K562 (cell line): Measurements from ENCODE around the gene GSTO2. TPM values are rescaled to one million over a fixed set of nuclear protein-coding genes. Genes with fewer than 3 reads are reported as not detected.
A peak's percentile ranks its signal among the peaks of the same experiment; 100 is the strongest.

Experiments
- ATAC-seq: fragments of 200-7000 bp; cut with Tn5 transposase; 3 replicates; pipeline ENCODE4 v1.9.1; 2020; ENCODE audit warnings: moderate library complexity
- BruUV-seq: library from RNA; stranded (reverse); fragments of 400-500 nt; replicated peaks from 2 replicates; lab custom pipeline; 2021; lab: Mats Ljungman, UMichigan
- CTCF ChIA-PET: fragments of 300-600 bp; formaldehyde crosslinking; extraction: SDS; loops from one replicate; lab custom pipeline; 2021; ENCODE audit warnings: low intra/inter-chr PET ratio; lab: Yijun Ruan, JAX
- POLR2A ChIA-PET: fragments of 300-600, 350-650 bp; sonication (Branson Sonifier 250); formaldehyde crosslinking; extraction: SDS; loops from one replicate; lab custom pipeline; 2021; ENCODE audit warnings: antibody characterized with exemption, inconsistent platforms; lab: Yijun Ruan, JAX
- DNase-seq, 4 experiments: peaks; one replicate each; pipeline versions ENCODE4 v3.0.0 to v3.0.0-alpha.2; 2011 to 2018; ENCODE audit warnings: low spot score in 3 of 4, mixed read lengths in 3 of 4; ENCODE audit errors: extremely low read depth in 1 of 4
- FAIRE-seq: peaks from 2 replicates; lab custom pipeline; 2011; peaks lifted over from hg19 to GRCh38; lab: Jason Lieb, UNC
- H2AFZ ChIP-seq: 2 replicates; pipeline ENCODE4 v1.6.0; 2011; ENCODE audit warnings: low read depth, low read length, control low read depth, inconsistent platforms
- H3K27ac ChIP-seq: fragments of 200-600 bp; 3 replicates; pipeline ENCODE4 v1.8.0; 2011; ENCODE audit warnings: low read depth, mild to moderate bottlenecking, control low read depth, inconsistent platforms, low read length, moderate library complexity, mixed read lengths; ENCODE audit errors: extremely low read depth
- H3K27me3 ChIP-seq, 2 experiments: fragments of 300-600 bp in 1 of 2; 2 replicates in 1 of 2; 3 replicates in 1 of 2; pipeline versions ENCODE4 v1.6.0 to v1.8.0; 2011; ENCODE audit warnings: inconsistent platforms in 2 of 2, low read length in 2 of 2, mild to moderate bottlenecking in 1 of 2, mixed read lengths in 1 of 2, moderate library complexity in 1 of 2; ENCODE audit not compliant: control insufficient read depth in 2 of 2, insufficient read depth in 2 of 2
- H3K36me3 ChIP-seq: fragments of 300-600 bp; 3 replicates; pipeline ENCODE4 v1.8.0; 2011; ENCODE audit warnings: mild to moderate bottlenecking, low read length, inconsistent platforms; ENCODE audit not compliant: control insufficient read depth, insufficient read depth
- H3K4me1 ChIP-seq, 2 experiments: fragments of 200-600 bp in 1 of 2; replicated peaks in 1 of 2; 2 replicates in 1 of 2; 3 replicates in 1 of 2; pipeline versions ENCODE4 v1.5.1 to v1.8.0; 2011; ENCODE audit warnings: inconsistent platforms in 2 of 2, low read length in 2 of 2, mild to moderate bottlenecking in 1 of 2, mixed read lengths in 1 of 2, moderate library complexity in 1 of 2; ENCODE audit not compliant: control insufficient read depth in 2 of 2, insufficient read depth in 2 of 2
- H3K4me2 ChIP-seq: 2 replicates; pipeline ENCODE4 v1.6.1; 2011; ENCODE audit warnings: low read length, control low read depth, inconsistent platforms, mixed read lengths; ENCODE audit not compliant: insufficient read depth
- H3K4me3 ChIP-seq: fragments of 200-600 bp; sonication (generic), shearing (Covaris generic); 2 replicates; pipeline ENCODE4 v1.5.1; 2016; ENCODE audit warnings: control low read depth, inconsistent platforms
- H3K79me2 ChIP-seq: fragments of 200-600 bp; 3 replicates; pipeline ENCODE4 v1.8.0; 2011; ENCODE audit warnings: low read length, inconsistent platforms; ENCODE audit not compliant: control insufficient read depth, insufficient read depth
- H3K9ac ChIP-seq, 2 experiments: 2 replicates each; pipeline versions ENCODE4 v1.6.0 to v1.6.1; 2011; ENCODE audit warnings: low read depth in 2 of 2, low read length in 2 of 2, control low read depth in 1 of 2, inconsistent platforms in 1 of 2, mild to moderate bottlenecking in 1 of 2, mixed read lengths in 1 of 2; ENCODE audit not compliant: insufficient read depth in 1 of 2
- H3K9me1 ChIP-seq: one replicate; pipeline ENCODE4 v1.6.0; 2011; ENCODE audit warnings: inconsistent platforms, mild to moderate bottlenecking, low read length, moderate library complexity; ENCODE audit not compliant: control insufficient read depth, insufficient read depth
- H3K9me3 ChIP-seq: replicated peaks from 2 replicates; pipeline ENCODE4 v1.5.1; 2011; ENCODE audit warnings: low read depth, low read length, inconsistent platforms; ENCODE audit not compliant: control insufficient read depth, insufficient read depth
- H4K20me1 ChIP-seq: replicated peaks from 2 replicates; pipeline ENCODE4 v1.6.1; 2011; ENCODE audit warnings: low read length, inconsistent platforms, mixed read lengths; ENCODE audit not compliant: control insufficient read depth, insufficient read depth
- CBX1 ChIP-seq: sonication (generic); IDR thresholded peaks from 2 replicates; pipeline ENCODE4 v1.6.1; 2016; ENCODE audit warnings: antibody characterized with exemption, low read depth, mild to moderate bottlenecking
- CBX5 ChIP-seq: IDR thresholded peaks from 2 replicates; pipeline ENCODE4 v1.6.1; 2014; ENCODE audit warnings: low read depth, borderline replicate concordance
- RFX1 ChIP-seq: fragments of 450-650 bp; IDR thresholded peaks from 2 replicates; pipeline ENCODE4 v1.6.1; 2016; ENCODE audit warnings: mild to moderate bottlenecking, moderate library complexity
- RNF2 ChIP-seq: sonication (generic); IDR thresholded peaks from 2 replicates; pipeline ENCODE4 v1.6.1; 2016
- SUPT5H ChIP-seq: fragments of 450-650 bp; IDR thresholded peaks from 2 replicates; pipeline ENCODE4 v1.6.1; 2016
- TOE1 ChIP-seq, 2 experiments: fragments of 450-650 bp in 1 of 2; sonication (generic) in 1 of 2; formaldehyde crosslinking in 1 of 2; IDR thresholded peaks; 2 replicates each; pipeline versions ENCODE4 v1.7.1 to v1.8.0; 2016 to 2022; ENCODE audit warnings: borderline replicate concordance in 2 of 2, mild to moderate bottlenecking in 2 of 2, antibody characterized with exemption in 1 of 2, inconsistent platforms in 1 of 2, low read depth in 1 of 2, missing genetic modification reagents in 1 of 2, moderate library complexity in 1 of 2
- ZC3H11A ChIP-seq: IDR thresholded peaks from 2 replicates; pipeline ENCODE4 v1.6.1; 2012; ENCODE audit warnings: low read depth, low read length, improper control_type of control experiment
- ZNF79 ChIP-seq: fragments of 250-450 bp; sonication (Bioruptor Pico); IDR thresholded peaks from 2 replicates; pipeline ENCODE4 v1.4.0; 2020; ENCODE audit warnings: low read depth, mild to moderate bottlenecking, moderate library complexity
- WGBS: fragments of 100-300 bp; shearing (Covaris generic); methylation state at CpG from one replicate; pipeline ENCODE4 v1.1.6; 2016; ENCODE audit warnings: low coverage, mixed read lengths; ENCODE audit not compliant: insufficient coverage; ENCODE audit errors: missing lambda C conversion rate; 5-methylcytosine and 5-hydroxymethylcytosine counted together
- in situ Hi-C: fragments of 300-500 bp; cut with MboI; formaldehyde crosslinking; loops from 4 replicates; pipeline ENCODE4 v1.15.0; 2018; ENCODE audit warnings: inconsistent platforms, mixed read lengths
- intact Hi-C: fragments of 100-400 bp; cut with micrococcal nuclease; formaldehyde crosslinking; loops from 2 replicates; pipeline ENCODE4 v1.14.2; 2022
- polyA plus RNA-seq, 8 experiments: library from polyadenylated mRNA; depleted of rRNA in 4 of 8; stranded (reverse) in 5 of 8; unstranded in 3 of 8; fragments of >200 nt; fragmentation: Nextera tagmentation in 2 of 8; fragmentation: Illumina TruSeq in 1 of 8; extraction: Ambion mirVana in 2 of 8; extraction: Trizol in 1 of 8; gene quantifications; 2 replicates each; pipeline versions ENCODE4 v1.2.1 to v1.2.3, GENCODE V29; 2011 to 2014; ENCODE audit warnings: inconsistent platforms in 1 of 8, missing spikeins in 1 of 8
- total RNA-seq, 7 experiments: library from RNA; depleted of rRNA in 6 of 7; stranded (reverse); fragments of >200 nt in 6 of 7; fragmentation: Illumina TruSeq in 2 of 7; extraction: Trizol in 2 of 7; gene quantifications; 2 replicates each; pipeline versions ENCODE4 v1.2.1 to v1.2.3, GENCODE V29; 2011 to 2021; ENCODE audit warnings: low replicate concordance in 1 of 7
- TF ChIP-seq, protein P1 (sequence below): fragments of 250-450 bp; sonication (Bioruptor Pico); IDR thresholded peaks from 2 replicates; pipeline ENCODE4 v1.5.0; 2021; ENCODE audit warnings: mild to moderate bottlenecking, borderline replicate concordance
- TF ChIP-seq, protein P2 (sequence below): fragments of 450-650 bp; conservative IDR thresholded peaks from 2 replicates; pipeline ENCODE4 v1.6.1; 2016; ENCODE audit warnings: missing genetic modification characterization, low read depth, mild to moderate bottlenecking, missing compliant biosample characterization, moderate library complexity

Gene GSTO2
- total and polyA plus RNA-seq, 9 of the 15 experiments (the other 6 are each of a cell fraction or from before 2014, with no cell fraction given): 0.18 to 1.8 (median 0.90) TPM

DNA sequence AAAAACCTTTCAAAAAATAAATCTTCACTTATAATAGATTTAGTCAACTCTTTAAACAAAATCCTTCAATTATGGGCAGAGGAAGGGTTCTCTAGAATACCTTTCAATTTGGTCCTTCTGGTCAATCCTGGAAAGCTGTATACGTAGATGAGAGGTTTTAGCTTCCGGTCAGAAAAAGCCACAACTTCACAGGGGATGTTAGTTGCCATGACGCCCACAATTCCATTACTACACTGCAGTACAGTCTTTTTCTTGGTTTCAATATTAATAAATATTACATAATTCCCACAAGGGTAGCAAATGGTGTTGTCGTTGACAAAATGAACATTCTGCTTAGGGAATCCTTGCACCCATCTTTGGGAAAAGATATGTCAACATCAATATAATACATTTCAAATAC lies 38.5 kb upstream of the GSTO2 start:
- no peaks in the 10 kb centered on the region for H3K79me2 ChIP-seq
- no peak overlapping the region for H3K9ac ChIP-seq
- H3K4me3 ChIP-seq: no peak overlapping the region
- no TSS peak for BruUV-seq
- WGBS: 51% methylated on average over 4 of the region's 4 CpGs
- 0 out of 2 replicates have a peak, but pooled peaks cover 3% of the 10 kb centered on the region for H3K9me3 ChIP-seq
- H3K4me1 ChIP-seq: peaks cover 0 to 11% of the 10 kb centered on the region in 2 experiments; a peak in 2 of 5 replicates
- in situ Hi-C loops (no loop called here), intact Hi-C loops (no loop called here)
- no peak for TF ChIP-seq CBX5
- peak; percentile 47 for TF ChIP-seq RFX1
- no peaks in the 10 kb centered on the region for H3K27me3 ChIP-seq
- no peaks in the 10 kb centered on the region for H4K20me1 ChIP-seq
- ChIA-PET POLR2A (interaction anchor here (0.6 kb wide), 2 partner anchors 180 to 322 kb away, joined by 3 read pairs; no protein-coding TSS in a partner anchor), CTCF (no interaction called here)
- no peak overlapping the region for H3K27ac ChIP-seq
- H3K9me1 ChIP-seq: no peaks in the 10 kb centered on the region
- no peak for FAIRE-seq
- no peak for DNase-seq
- H2AFZ ChIP-seq: no peak overlapping the region
- ATAC-seq: no peak
- H3K36me3 ChIP-seq: no peaks in the 10 kb centered on the region
- H3K4me2 ChIP-seq: no peak overlapping the region

DNA sequence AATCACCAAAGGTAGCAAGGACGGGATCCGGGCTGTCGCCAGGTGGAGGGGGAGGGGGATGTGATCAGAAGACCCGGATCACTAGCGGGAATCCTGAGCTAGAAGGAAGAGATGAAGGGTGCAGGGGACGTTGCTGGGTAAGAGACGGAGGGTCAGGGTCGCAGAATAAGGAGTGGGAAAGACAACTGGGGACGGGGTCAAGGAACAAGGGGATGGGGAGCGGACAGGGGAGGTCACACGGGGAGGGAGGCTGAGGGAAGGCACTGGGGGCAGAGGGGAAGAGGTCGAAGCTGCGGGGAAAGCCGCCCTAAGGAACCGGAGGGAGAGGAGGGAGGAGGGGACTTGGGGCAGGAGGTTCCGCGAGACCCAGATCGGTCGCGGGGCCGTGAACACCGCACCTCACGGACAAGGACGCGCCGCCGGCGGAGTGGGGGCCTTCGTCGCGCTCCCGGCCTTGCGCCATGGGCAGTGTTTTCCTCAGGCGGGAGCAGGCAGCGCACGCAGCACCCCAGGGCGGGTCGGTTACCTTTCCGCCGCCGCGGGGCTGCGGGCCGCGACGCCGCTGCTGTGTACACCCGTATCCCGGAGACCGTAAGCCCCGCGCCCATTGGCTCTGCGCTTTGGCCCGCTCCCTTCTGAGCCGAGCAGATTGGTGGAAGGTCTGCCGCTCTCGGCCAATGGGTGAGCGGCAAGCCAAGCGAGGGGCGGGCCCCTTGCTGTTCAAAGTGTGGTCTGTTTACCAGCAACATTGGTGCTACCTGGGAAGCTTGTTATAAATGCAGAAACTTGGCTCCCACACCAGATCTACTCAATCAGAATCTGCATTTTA lies 37.0 kb upstream of the GSTO2 start, which contains the start of gene CFAP43:
Gene CFAP43, minus strand, starts transcription at position 581 of the 829 bp plus-strand sequence. Its CDS starts 118 bp downstream, at position 463.
- in situ Hi-C loops: no loop called here
- H3K9me1 ChIP-seq: no peaks in the 10 kb centered on the region
- H3K36me3 ChIP-seq: no peaks in the 10 kb centered on the region
- FAIRE-seq (peak; percentile 98), ATAC-seq (peak; percentile 100), DNase-seq (peak; percentile 93 to 99 (median 99))
- POLR2A ChIA-PET: no interaction called here
- intact Hi-C loops: no loop called here
- H4K20me1 ChIP-seq: no peaks in the 10 kb centered on the region
- peak within 1 kb of the TSS; percentile 59 for H3K4me3 ChIP-seq
- H2AFZ ChIP-seq: peak within 1 kb of the TSS; percentile 95
- peaks cover 0 to 11% of the 10 kb centered on the region in 2 experiments; a peak in 2 of 5 replicates for H3K4me1 ChIP-seq
- H3K27me3 ChIP-seq: no peaks in the 10 kb centered on the region
- H3K27ac ChIP-seq: peak within 1 kb of the TSS; percentile 52; the same call in 2 of the 3 replicates
- H3K9me3 ChIP-seq: 0 out of 2 replicates have a peak, but pooled peaks cover 3% of the 10 kb centered on the region
- H3K4me2 ChIP-seq: peak within 1 kb of the TSS; percentile 85
- H3K9ac ChIP-seq: peak within 1 kb of the TSS; percentile 66 to 96
- no TSS peak for BruUV-seq
- CTCF ChIA-PET: no interaction called here
- 4% methylated on average over 25 of the region's 60 CpGs for WGBS
- H3K79me2 ChIP-seq: no peaks in the 10 kb centered on the region
- TF ChIP-seq SUPT5H: 0 out of 2 replicates have a peak, but pooled peaks have one; percentile 38
- TF ChIP-seq, protein P1, sequence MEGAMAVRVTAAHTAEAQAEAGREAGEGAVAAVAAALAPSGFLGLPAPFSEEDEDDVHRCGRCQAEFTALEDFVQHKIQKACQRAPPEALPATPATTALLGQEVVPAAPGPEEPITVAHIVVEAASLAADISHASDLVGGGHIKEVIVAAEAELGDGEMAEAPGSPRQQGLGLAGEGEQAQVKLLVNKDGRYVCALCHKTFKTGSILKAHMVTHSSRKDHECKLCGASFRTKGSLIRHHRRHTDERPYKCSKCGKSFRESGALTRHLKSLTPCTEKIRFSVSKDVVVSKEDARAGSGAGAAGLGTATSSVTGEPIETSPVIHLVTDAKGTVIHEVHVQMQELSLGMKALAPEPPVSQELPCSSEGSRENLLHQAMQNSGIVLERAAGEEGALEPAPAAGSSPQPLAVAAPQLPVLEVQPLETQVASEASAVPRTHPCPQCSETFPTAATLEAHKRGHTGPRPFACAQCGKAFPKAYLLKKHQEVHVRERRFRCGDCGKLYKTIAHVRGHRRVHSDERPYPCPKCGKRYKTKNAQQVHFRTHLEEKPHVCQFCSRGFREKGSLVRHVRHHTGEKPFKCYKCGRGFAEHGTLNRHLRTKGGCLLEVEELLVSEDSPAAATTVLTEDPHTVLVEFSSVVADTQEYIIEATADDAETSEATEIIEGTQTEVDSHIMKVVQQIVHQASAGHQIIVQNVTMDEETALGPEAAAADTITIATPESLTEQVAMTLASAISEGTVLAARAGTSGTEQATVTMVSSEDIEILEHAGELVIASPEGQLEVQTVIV (CRISPR knock-in tag): no peak
- TF ChIP-seq CBX1: 0 out of 2 replicates have a peak, but pooled peaks have one; percentile 45
- TF ChIP-seq TOE1 (IDR thresholded peaks at IDR 0.05; ENCODE audit: borderline replicate concordance): 0 out of 2 replicates have a peak, but pooled peaks have one; percentile 14
- TF ChIP-seq TOE1 (CRISPR knock-in tag; IDR thresholded peaks at IDR 0.05; ENCODE audit: borderline replicate concordance, low read depth): no peak
- TF ChIP-seq, protein P2, sequence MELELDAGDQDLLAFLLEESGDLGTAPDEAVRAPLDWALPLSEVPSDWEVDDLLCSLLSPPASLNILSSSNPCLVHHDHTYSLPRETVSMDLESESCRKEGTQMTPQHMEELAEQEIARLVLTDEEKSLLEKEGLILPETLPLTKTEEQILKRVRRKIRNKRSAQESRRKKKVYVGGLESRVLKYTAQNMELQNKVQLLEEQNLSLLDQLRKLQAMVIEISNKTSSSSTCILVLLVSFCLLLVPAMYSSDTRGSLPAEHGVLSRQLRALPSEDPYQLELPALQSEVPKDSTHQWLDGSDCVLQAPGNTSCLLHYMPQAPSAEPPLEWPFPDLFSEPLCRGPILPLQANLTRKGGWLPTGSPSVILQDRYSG (tag): no peak
- TF ChIP-seq RNF2: no peak
- TF ChIP-seq ZNF79 (CRISPR knock-in tag): no peak
- TF ChIP-seq ZC3H11A: no peak
